Measurements from ENCODE around the gene LRCH1. TPM values are rescaled to one million over a fixed set of nuclear protein-coding genes. Genes with fewer than 3 reads are reported as not detected.

Gene LRCH1
- polyA plus RNA-seq, 1 experiment: 8.3 TPM

- no peak for DNase-seq (ENCODE audit: low read depth)
- Histone ChIP-seq H3K4me3 (ENCODE audit: low read depth, low read length) (no peak overlapping the region), H3K27me3 (ENCODE audit: control insufficient read depth, insufficient read depth, low read length) (no peaks in the 10 kb centered on the region), H3K36me3 (ENCODE audit: control insufficient read depth, insufficient read depth, low read length) (no peaks in the 10 kb centered on the region)
- ChIA-PET CTCF (interaction anchor here (0.7 to 1.9 kb wide), 3 partner anchors 11 to 60 kb away, joined by 3 to 4 read pairs (median 3); no protein-coding TSS in a partner anchor), POLR2A (no interaction called here)
- TF ChIP-seq CTCF (IDR thresholded peaks at IDR 0.05; ENCODE audit: insufficient read depth, low read depth, low read length): no peak
Observed at GRCh38 chr13:46605825-46606554, 53.0 kb downstream of the LRCH1 start.

DNA sequence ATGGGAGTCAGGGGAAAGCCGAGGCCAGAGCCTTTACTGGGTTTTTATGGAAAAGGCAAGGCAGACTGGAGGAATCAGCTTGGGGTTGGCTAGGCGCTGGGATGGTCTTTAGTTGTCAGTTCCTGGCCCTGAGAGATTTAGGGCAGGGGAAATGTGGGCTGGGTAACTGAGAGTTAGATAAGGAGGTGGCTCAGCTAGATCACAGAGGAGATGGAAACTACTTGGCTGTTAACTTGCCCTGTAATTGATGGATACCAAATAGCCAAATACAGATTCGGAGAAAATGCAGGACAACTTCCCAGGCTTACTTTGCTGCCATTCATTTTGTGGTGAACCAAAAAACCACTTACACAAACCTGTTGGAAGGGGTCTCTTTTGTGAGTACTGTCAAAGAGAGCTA is 54.0 kb downstream of the LRCH1 start:
- Histone ChIP-seq H3K4me3 (ENCODE audit: low read depth, low read length) (no peak overlapping the region), H3K27me3 (ENCODE audit: control insufficient read depth, insufficient read depth, low read length) (no peaks in the 10 kb centered on the region), H3K36me3 (ENCODE audit: control insufficient read depth, insufficient read depth, low read length) (no peaks in the 10 kb centered on the region)
- POLR2A ChIA-PET: no interaction called here
- no peak for TF ChIP-seq CTCF (IDR thresholded peaks at IDR 0.05; ENCODE audit: insufficient read depth, low read depth, low read length)
- CTCF ChIA-PET: no interaction called here
- DNase-seq (ENCODE audit: low read depth): no peak

GRCh38 chr13:46607768-46608564 is 55.0 kb downstream of the LRCH1 start:
- TF ChIP-seq CTCF (IDR thresholded peaks at IDR 0.05; ENCODE audit: insufficient read depth, low read depth, low read length): no peak
- DNase-seq (ENCODE audit: low read depth): no peak
- H3K36me3 ChIP-seq (ENCODE audit: control insufficient read depth, insufficient read depth, low read length): no peaks in the 10 kb centered on the region
- H3K27me3 ChIP-seq (ENCODE audit: control insufficient read depth, insufficient read depth, low read length): no peaks in the 10 kb centered on the region
- POLR2A ChIA-PET: no interaction called here
- H3K4me3 ChIP-seq (ENCODE audit: low read depth, low read length): no peak overlapping the region
- CTCF ChIA-PET: no interaction called here

DNA sequence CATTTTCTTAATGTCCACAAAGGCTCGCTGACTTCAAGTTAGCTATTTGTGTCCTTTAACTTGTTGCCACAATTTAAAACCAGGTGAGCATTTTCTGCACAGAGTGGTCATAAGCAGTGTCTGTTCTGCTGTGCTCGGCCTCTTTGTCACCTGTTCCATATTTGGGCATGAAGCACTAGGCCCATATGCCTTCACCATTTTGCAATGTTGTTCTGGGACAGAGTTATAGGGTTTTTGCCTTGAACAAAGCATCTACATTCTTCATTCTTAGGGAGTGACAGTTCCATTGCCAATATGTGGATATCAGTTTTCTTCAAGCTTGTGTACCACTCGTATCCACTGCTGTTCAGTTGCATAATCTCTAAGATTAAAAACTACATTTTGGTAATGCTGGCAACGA is 56.1 kb downstream of the LRCH1 start:
- DNase-seq (ENCODE audit: low read depth): no peak
- H3K4me3 ChIP-seq (ENCODE audit: low read depth, low read length): no peak overlapping the region
- ChIA-PET CTCF (interaction anchor here (0.6 kb wide), 1 partner anchor 56 kb away, joined by 3 read pairs; no protein-coding TSS in a partner anchor), POLR2A (no interaction called here)
- H3K36me3 ChIP-seq (ENCODE audit: control insufficient read depth, insufficient read depth, low read length): no peaks in the 10 kb centered on the region
- TF ChIP-seq CTCF (IDR thresholded peaks at IDR 0.05; ENCODE audit: insufficient read depth, low read depth, low read length): no peak
- no peaks in the 10 kb centered on the region for H3K27me3 ChIP-seq (ENCODE audit: control insufficient read depth, insufficient read depth, low read length)

GRCh38 chr13:46609726-46610125 is 56.8 kb downstream of the LRCH1 start:
- CTCF ChIA-PET: interaction anchor here (0.6 kb wide), 1 partner anchor 55 kb away, joined by 3 read pairs; no protein-coding TSS in a partner anchor

More at GRCh38 chr13:46609726-46610125, 56.8 kb downstream of the LRCH1 start:
- no peaks in the 10 kb centered on the region for H3K27me3 ChIP-seq (ENCODE audit: control insufficient read depth, insufficient read depth, low read length)
- no peaks in the 10 kb centered on the region for H3K36me3 ChIP-seq (ENCODE audit: control insufficient read depth, insufficient read depth, low read length)
- H3K4me3 ChIP-seq (ENCODE audit: low read depth, low read length): no peak overlapping the region
- POLR2A ChIA-PET: no interaction called here
- no peak for TF ChIP-seq CTCF (IDR thresholded peaks at IDR 0.05; ENCODE audit: insufficient read depth, low read depth, low read length)
- DNase-seq (ENCODE audit: low read depth): no peak

All from BJ (cell line).